Activated CD8-positive, alpha-beta T cell treated with anti-CD3 and anti-CD28 coated beads for 36 hours (primary cell): Measurements from ENCODE around the gene NEO1. TPM values are rescaled to one million over a fixed set of nuclear protein-coding genes. Genes with fewer than 3 reads are reported as not detected.
A peak's percentile ranks its signal among the peaks of the same experiment; 100 is the strongest.

Experiments used
- ATAC-seq: fragments of 200-7000 bp; cut with Tn5 transposase; one replicate; pipeline ENCODE4 v1.10.0; 2021; ENCODE audit warnings: mild to moderate bottlenecking, moderate library complexity
- CTCF ChIA-PET: fragments of 350-600 bp; sonication (Branson Sonifier 250); formaldehyde crosslinking; loops from one replicate; lab custom pipeline; 2021; ENCODE audit warnings: antibody characterized with exemption; lab: Charles Lee
- POLR2A ChIA-PET: fragments of 350-600 bp; sonication (Branson Sonifier 250); formaldehyde crosslinking; loops from one replicate; lab custom pipeline; 2021; ENCODE audit warnings: antibody characterized with exemption; lab: Charles Lee
- DNase-seq: peaks from one replicate; pipeline ENCODE4 v3.0.0-alpha.2; 2020
- H3K27ac Mint-ChIP-seq: one replicate; pipeline ENCODE4 v1.8.0; 2021; ENCODE audit warnings: mild to moderate bottlenecking, mixed read lengths
- H3K27me3 Mint-ChIP-seq: one replicate; pipeline ENCODE4 v1.8.0; 2021; ENCODE audit warnings: mixed read lengths
- H3K36me3 Mint-ChIP-seq: one replicate; pipeline ENCODE4 v1.8.0; 2021; ENCODE audit warnings: low read depth, mixed read lengths
- H3K4me1 Mint-ChIP-seq: one replicate; pipeline ENCODE4 v1.8.0; 2021; ENCODE audit warnings: low read depth, mixed read lengths
- H3K4me3 Mint-ChIP-seq: one replicate; pipeline ENCODE4 v1.8.0; 2021; ENCODE audit warnings: mild to moderate bottlenecking, moderate library complexity, mixed read lengths
- H3K9me3 Mint-ChIP-seq: one replicate; pipeline ENCODE4 v1.8.0; 2021; ENCODE audit warnings: mixed read lengths
- CTCF ChIP-seq: fragments of 200-600 bp; IDR thresholded peaks from one replicate; pipeline ENCODE4 v1.8.0; 2022; ENCODE audit warnings: antibody characterized with exemption, mild to moderate bottlenecking
- intact Hi-C: fragments of 100-400 bp; cut with micrococcal nuclease; formaldehyde crosslinking; loops from one replicate; pipeline ENCODE4 v1.10.0; 2022
- total RNA-seq, 2 experiments: library from RNA; stranded (reverse); gene quantifications; one replicate each; pipeline ENCODE4 v1.2.3, GENCODE V29; 2021

Gene NEO1
- total RNA-seq, 2 experiments from 2014 or later = 2.8 to 3.1 TPM

- ChIA-PET CTCF (interaction anchor here (0.6 to 1.7 kb wide), 6 partner anchors 12 to 115 kb away, joined by 3 to 7 read pairs (median 3); no protein-coding TSS in a partner anchor), POLR2A (no interaction called here)
- H3K4me3 Mint-ChIP-seq = no peak overlapping the region
- no peaks in the 10 kb centered on the region for H3K4me1 Mint-ChIP-seq
- intact Hi-C loops = no loop called here
- DNase-seq = peak; percentile 34
- peak; percentile 69 for ATAC-seq
- no peaks in the 10 kb centered on the region for H3K9me3 Mint-ChIP-seq
- H3K36me3 Mint-ChIP-seq = no peaks in the 10 kb centered on the region
- peaks cover 7% of the 10 kb centered on the region for H3K27me3 Mint-ChIP-seq
- peak; percentile 79 for TF ChIP-seq CTCF
- H3K27ac Mint-ChIP-seq = no peak overlapping the region
These were observed 75.2 kb downstream of the NEO1 start for GRCh38 chr15:73127302-73127936.

- intact Hi-C loops = no loop called here
- Mint-ChIP-seq H3K36me3 (no peaks in the 10 kb centered on the region), H3K27me3 (peaks cover 4% of the 10 kb centered on the region), H3K4me1 (no peaks in the 10 kb centered on the region), H3K4me3 (no peak overlapping the region), H3K9me3 (no peaks in the 10 kb centered on the region), H3K27ac (no peak overlapping the region)
- no peak for TF ChIP-seq CTCF
- POLR2A ChIA-PET = no interaction called here
- ATAC-seq = no peak
- CTCF ChIA-PET = no interaction called here
- no peak for DNase-seq
These were observed 78.6 kb downstream of the NEO1 start for GRCh38 chr15:73130830-73131229.

GRCh38 chr15:73134196-73134595, 81.9 kb downstream of the NEO1 start:
- ATAC-seq (no peak), DNase-seq (no peak)
- Mint-ChIP-seq H3K27me3 (peaks cover 5% of the 10 kb centered on the region), H3K36me3 (no peaks in the 10 kb centered on the region), H3K4me1 (no peaks in the 10 kb centered on the region), H3K27ac (no peak overlapping the region), H3K9me3 (no peaks in the 10 kb centered on the region), H3K4me3 (no peak overlapping the region)
- POLR2A ChIA-PET = interaction anchor here (0.6 kb wide), 1 partner anchor 1729 kb away, joined by 6 read pairs; no protein-coding TSS in a partner anchor
- TF ChIP-seq CTCF = no peak
- intact Hi-C loops = no loop called here
- CTCF ChIA-PET = no interaction called here

GRCh38 chr15:73139041-73139743, 86.9 kb downstream of the NEO1 start:
- no peak for TF ChIP-seq CTCF
- H3K27ac Mint-ChIP-seq = no peak overlapping the region
- POLR2A ChIA-PET = no interaction called here
- H3K4me1 Mint-ChIP-seq = peaks cover 21% of the 10 kb centered on the region
- peaks cover 2% of the 10 kb centered on the region for H3K9me3 Mint-ChIP-seq
- ATAC-seq (no peak), DNase-seq (no peak)
- no peaks in the 10 kb centered on the region for H3K36me3 Mint-ChIP-seq
- intact Hi-C loops = no loop called here
- H3K27me3 Mint-ChIP-seq = peaks cover 5% of the 10 kb centered on the region
- no peak overlapping the region for H3K4me3 Mint-ChIP-seq
- CTCF ChIA-PET = interaction anchor here (1.5 kb wide), 1 partner anchor 11 kb away, joined by 4 read pairs; no protein-coding TSS in a partner anchor
